HG03066 (cell line): ENCODE measurements around the gene PSMB9.
"Not testable (repeated sequence)": the region's sequence is repeated elsewhere in the genome, so short reads cannot be mapped to it uniquely, and the experiment has no call there.

Experiments
- ATAC-seq: cut with Tn5 transposase; IDR thresholded peaks from one replicate; pipeline ENCODE4 v1.9.1; 2021; ENCODE audit warnings: low read depth; ENCODE audit not compliant: unreplicated experiment

The PSMB9 gene

GRCh38 chr6:32853541-32854375, at the start of gene PSMB9, which contains the start of gene TAP1:
TSS of gene PSMB9 (plus strand) at chr6:32854192. CDS start at chr6:32854230, 38 bp downstream.
TSS of gene TAP1 (minus strand) at chr6:32853704. CDS start at chr6:32853636, 68 bp downstream.
- peak; percentile 75 for ATAC-seq

GRCh38 chr6:32805404-32805803, 48.6 kb upstream of the PSMB9 start:
- not testable (repeated sequence) for ATAC-seq

GRCh38 chr6:32807020-32807580, 46.9 kb upstream of the PSMB9 start:
- no peak for ATAC-seq

GRCh38 chr6:32809171-32809570, 44.8 kb upstream of the PSMB9 start:
- ATAC-seq = no peak

- ATAC-seq = no peak
Observed at GRCh38 chr6:32814145-32814544, 39.8 kb upstream of the PSMB9 start.

- ATAC-seq = no peak
Observed at GRCh38 chr6:32815115-32815514, 38.9 kb upstream of the PSMB9 start.

GRCh38 chr6:32815996-32816395, 38.0 kb upstream of the PSMB9 start:
- no peak for ATAC-seq

GRCh38 chr6:32816746-32817204, 37.2 kb upstream of the PSMB9 start, which contains the start of gene HLA-DOB:
TSS of gene HLA-DOB (minus strand) at chr6:32817002. CDS start at chr6:32816951, 51 bp downstream.
- ATAC-seq = no peak

- ATAC-seq = no peak
Observed at GRCh38 chr6:32818867-32819266, 35.1 kb upstream of the PSMB9 start.

- no peak for ATAC-seq
Observed at GRCh38 chr6:32819729-32820128, 34.3 kb upstream of the PSMB9 start.

GRCh38 chr6:32825966-32826365, 28.0 kb upstream of the PSMB9 start:
- no peak for ATAC-seq

- no peak for ATAC-seq
Observed at GRCh38 chr6:32827025-32827424, 27.0 kb upstream of the PSMB9 start.

- ATAC-seq = no peak
Observed at GRCh38 chr6:32829495-32829894, 24.5 kb upstream of the PSMB9 start.

- no peak for ATAC-seq
Observed at GRCh38 chr6:32830017-32830416, 24.0 kb upstream of the PSMB9 start.

- ATAC-seq = no peak
Observed at GRCh38 chr6:32830936-32831335, 23.1 kb upstream of the PSMB9 start.

- ATAC-seq = no peak
Observed at GRCh38 chr6:32832535-32832934, 21.5 kb upstream of the PSMB9 start.

- ATAC-seq = no peak
Observed at GRCh38 chr6:32833664-32834063, 20.3 kb upstream of the PSMB9 start.

GRCh38 chr6:32835167-32835893, 18.7 kb upstream of the PSMB9 start:
- ATAC-seq = no peak

- ATAC-seq = no peak
Observed at GRCh38 chr6:32836873-32837272, 17.1 kb upstream of the PSMB9 start.

GRCh38 chr6:32837651-32838113, 16.3 kb upstream of the PSMB9 start:
- ATAC-seq = no peak
